Astrocyte (in vitro differentiated cells and primary cell): ENCODE results near the gene APBB1. TPM values are rescaled to one million over a fixed set of nuclear protein-coding genes. Genes with fewer than 3 reads are reported as not detected.
"Not testable (repeated sequence)": the region's sequence is repeated elsewhere in the genome, so short reads cannot be mapped to it uniquely, and the experiment has no call there.

Experiments used
- DNase-seq: peaks from one replicate; pipeline ENCODE4 v3.0.0-alpha.2; 2010; ENCODE audit warnings: low read depth
- FAIRE-seq: peaks from 2 replicates; lab custom pipeline; 2011; peaks lifted over from hg19 to GRCh38; lab: Jason Lieb, UNC
- H2AFZ ChIP-seq: 2 replicates; pipeline ENCODE4 v1.6.0; 2012; ENCODE audit warnings: low read depth, low read length, inconsistent platforms
- H3K27ac ChIP-seq: 2 replicates; pipeline ENCODE4 v1.5.1; 2011; ENCODE audit warnings: low read depth, low read length, inconsistent platforms
- H3K27me3 ChIP-seq: 2 replicates; pipeline ENCODE4 v1.6.0; 2011; ENCODE audit warnings: low read length, inconsistent platforms; ENCODE audit not compliant: insufficient read depth
- H3K36me3 ChIP-seq: 2 replicates; pipeline ENCODE4 v1.5.1; 2011; ENCODE audit warnings: low read length, inconsistent platforms; ENCODE audit not compliant: insufficient read depth
- H3K4me1 ChIP-seq: 2 replicates; pipeline ENCODE4 v1.5.1; 2011; ENCODE audit warnings: low read length, inconsistent platforms; ENCODE audit not compliant: insufficient read depth
- H3K4me2 ChIP-seq: 2 replicates; pipeline ENCODE4 v1.6.0; 2012; ENCODE audit warnings: low read length, inconsistent platforms
- H3K4me3 ChIP-seq: 2 replicates; pipeline ENCODE4 v1.5.1; 2011; ENCODE audit warnings: low read depth, mild to moderate bottlenecking, low read length, inconsistent platforms; ENCODE audit not compliant: insufficient read depth
- H3K79me2 ChIP-seq: 2 replicates; pipeline ENCODE4 v1.6.0; 2012; ENCODE audit warnings: mild to moderate bottlenecking, low read length, inconsistent platforms; ENCODE audit not compliant: insufficient read depth
- H3K9ac ChIP-seq: 2 replicates; pipeline ENCODE4 v1.6.0; 2012; ENCODE audit warnings: mild to moderate bottlenecking, low read length, inconsistent platforms
- H3K9me3 ChIP-seq: 2 replicates; pipeline ENCODE4 v1.5.1; 2012; ENCODE audit warnings: low read depth, mild to moderate bottlenecking, low read length, inconsistent platforms; ENCODE audit not compliant: insufficient read depth
- H4K20me1 ChIP-seq: 2 replicates; pipeline ENCODE4 v1.6.0; 2012; ENCODE audit warnings: low read length, inconsistent platforms; ENCODE audit not compliant: insufficient read depth
- H3K27ac Mint-ChIP-seq: one replicate; pipeline ENCODE4 v1.8.0; 2021; ENCODE audit warnings: mild to moderate bottlenecking, mixed read lengths; ENCODE audit not compliant: unreplicated experiment
- H3K27me3 Mint-ChIP-seq: one replicate; pipeline ENCODE4 v1.8.0; 2021; ENCODE audit warnings: low read depth, mixed read lengths; ENCODE audit not compliant: unreplicated experiment
- H3K36me3 Mint-ChIP-seq: one replicate; pipeline ENCODE4 v1.8.0; 2021; ENCODE audit warnings: low read depth, mixed read lengths; ENCODE audit not compliant: unreplicated experiment
- H3K4me1 Mint-ChIP-seq: one replicate; pipeline ENCODE4 v1.8.0; 2021; ENCODE audit warnings: low read depth, mixed read lengths; ENCODE audit not compliant: unreplicated experiment
- H3K4me3 Mint-ChIP-seq: one replicate; pipeline ENCODE4 v1.8.0; 2021; ENCODE audit warnings: mild to moderate bottlenecking, moderate library complexity, mixed read lengths; ENCODE audit not compliant: unreplicated experiment
- H3K9me3 Mint-ChIP-seq: one replicate; pipeline ENCODE4 v1.8.0; 2021; ENCODE audit warnings: mild to moderate bottlenecking, mixed read lengths; ENCODE audit not compliant: unreplicated experiment
- EZH2 ChIP-seq: IDR thresholded peaks from 2 replicates; pipeline ENCODE4 v1.6.1; 2012; ENCODE audit warnings: mild to moderate bottlenecking, low read length, inconsistent platforms; ENCODE audit not compliant: insufficient read depth
- total RNA-seq: library from RNA; stranded (reverse); gene quantifications from 2 replicates; pipeline ENCODE4 v1.2.1, GENCODE V29; 2021
- TF ChIP-seq, protein P1 (sequence below): IDR thresholded peaks from 2 replicates; pipeline ENCODE4 v1.5.1; 2011; ENCODE audit warnings: low read depth, mild to moderate bottlenecking, inconsistent platforms, low read length, moderate library complexity; ENCODE audit not compliant: insufficient read depth

APBB1 gene
- total RNA-seq, 1 donor from 2014 or later = 36.3 TPM

- H3K79me2 ChIP-seq = peaks cover 13% of the 10 kb centered on the region
- FAIRE-seq = no peak
- no peak overlapping the region for H2AFZ ChIP-seq
- Mint-ChIP-seq H3K4me3 (no peak overlapping the region), H3K4me1 (peaks cover 11% of the 10 kb centered on the region), H3K27ac (no peak overlapping the region), H3K27me3 (no peaks in the 10 kb centered on the region), H3K9me3 (no peaks in the 10 kb centered on the region), H3K36me3 (peaks cover 24% of the 10 kb centered on the region)
- H3K9me3 ChIP-seq = no peaks in the 10 kb centered on the region
- TF ChIP-seq, protein P1, sequence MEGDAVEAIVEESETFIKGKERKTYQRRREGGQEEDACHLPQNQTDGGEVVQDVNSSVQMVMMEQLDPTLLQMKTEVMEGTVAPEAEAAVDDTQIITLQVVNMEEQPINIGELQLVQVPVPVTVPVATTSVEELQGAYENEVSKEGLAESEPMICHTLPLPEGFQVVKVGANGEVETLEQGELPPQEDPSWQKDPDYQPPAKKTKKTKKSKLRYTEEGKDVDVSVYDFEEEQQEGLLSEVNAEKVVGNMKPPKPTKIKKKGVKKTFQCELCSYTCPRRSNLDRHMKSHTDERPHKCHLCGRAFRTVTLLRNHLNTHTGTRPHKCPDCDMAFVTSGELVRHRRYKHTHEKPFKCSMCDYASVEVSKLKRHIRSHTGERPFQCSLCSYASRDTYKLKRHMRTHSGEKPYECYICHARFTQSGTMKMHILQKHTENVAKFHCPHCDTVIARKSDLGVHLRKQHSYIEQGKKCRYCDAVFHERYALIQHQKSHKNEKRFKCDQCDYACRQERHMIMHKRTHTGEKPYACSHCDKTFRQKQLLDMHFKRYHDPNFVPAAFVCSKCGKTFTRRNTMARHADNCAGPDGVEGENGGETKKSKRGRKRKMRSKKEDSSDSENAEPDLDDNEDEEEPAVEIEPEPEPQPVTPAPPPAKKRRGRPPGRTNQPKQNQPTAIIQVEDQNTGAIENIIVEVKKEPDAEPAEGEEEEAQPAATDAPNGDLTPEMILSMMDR = no peak
- no peak for TF ChIP-seq EZH2
- H4K20me1 ChIP-seq = peaks cover 13% of the 10 kb centered on the region
- H3K9ac ChIP-seq = no peak overlapping the region
- H3K27ac ChIP-seq = no peak overlapping the region
- peaks cover 11% of the 10 kb centered on the region for H3K4me1 ChIP-seq
- no peak overlapping the region for H3K4me2 ChIP-seq
- no peaks in the 10 kb centered on the region for H3K27me3 ChIP-seq
- no peak overlapping the region for H3K4me3 ChIP-seq
- no peaks in the 10 kb centered on the region for H3K36me3 ChIP-seq
- DNase-seq = no peak
Measured at GRCh38 chr11:6395470-6396060, 23.3 kb downstream of the APBB1 start.

GRCh38 chr11:6393989-6394670 lies 24.8 kb downstream of the APBB1 start:
- no peak overlapping the region for H3K27ac Mint-ChIP-seq
- DNase-seq = no peak
- H3K9me3 ChIP-seq = no peaks in the 10 kb centered on the region
- peaks cover 13% of the 10 kb centered on the region for H3K79me2 ChIP-seq
- no peak overlapping the region for H3K9ac ChIP-seq
- H3K36me3 ChIP-seq = no peaks in the 10 kb centered on the region
- H3K27ac ChIP-seq = no peak overlapping the region
- H3K4me3 Mint-ChIP-seq = no peak overlapping the region
- peaks cover 14% of the 10 kb centered on the region for H3K4me1 Mint-ChIP-seq
- TF ChIP-seq, protein P1 = no peak
- no peak overlapping the region for H3K4me3 ChIP-seq
- H3K36me3 Mint-ChIP-seq = peaks cover 17% of the 10 kb centered on the region
- H3K4me1 ChIP-seq = peaks cover 11% of the 10 kb centered on the region
- H4K20me1 ChIP-seq = peaks cover 13% of the 10 kb centered on the region
- no peaks in the 10 kb centered on the region for H3K27me3 Mint-ChIP-seq
- FAIRE-seq = no peak
- no peak overlapping the region for H2AFZ ChIP-seq
- H3K4me2 ChIP-seq = no peak overlapping the region
- H3K9me3 Mint-ChIP-seq = no peaks in the 10 kb centered on the region
- H3K27me3 ChIP-seq = no peaks in the 10 kb centered on the region

DNA sequence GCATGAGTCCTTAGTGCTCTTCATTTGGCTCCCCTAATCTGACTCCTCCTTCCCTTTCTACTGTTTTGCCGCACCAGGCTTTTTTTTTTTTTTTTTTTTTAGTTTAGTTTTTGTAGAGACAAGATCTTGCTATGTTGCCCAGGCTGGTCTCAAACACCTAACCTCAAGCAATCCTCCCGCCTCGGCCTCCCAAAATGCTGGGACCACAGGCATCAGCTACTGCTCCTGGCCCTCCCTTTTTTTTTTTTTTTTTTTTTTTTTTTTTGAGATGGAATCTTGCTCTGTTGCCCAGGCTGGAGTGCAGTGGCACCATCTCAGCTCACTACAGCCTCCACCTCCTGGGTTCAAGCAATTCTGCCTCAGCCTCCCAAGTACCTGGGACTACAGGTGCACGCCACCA lies 26.6 kb downstream of the APBB1 start:
- H3K4me1 ChIP-seq = peaks cover 18% of the 10 kb centered on the region
- not testable (repeated sequence) for H3K36me3 ChIP-seq, H3K27me3 Mint-ChIP-seq, FAIRE-seq, DNase-seq, H3K27ac Mint-ChIP-seq, H3K9ac ChIP-seq, H3K27me3 ChIP-seq, H3K4me2 ChIP-seq, H3K27ac ChIP-seq, H2AFZ ChIP-seq, H3K9me3 ChIP-seq, H3K4me3 ChIP-seq, H3K36me3 Mint-ChIP-seq, H3K4me3 Mint-ChIP-seq, H3K9me3 Mint-ChIP-seq
- H3K79me2 ChIP-seq = peaks cover 13% of the 10 kb centered on the region
- peaks cover 13% of the 10 kb centered on the region for H3K4me1 Mint-ChIP-seq
- peaks cover 13% of the 10 kb centered on the region for H4K20me1 ChIP-seq
